OCI-LY3 (cell line): Measurements from ENCODE around the gene RGS1.

Experiments used
- CTCF ChIP-seq: fragments of 200-600, 300-600 bp; sonication (generic); IDR thresholded peaks from 2 replicates; pipeline ENCODE4 v1.5.1; 2014; ENCODE audit warnings: antibody characterized with exemption, low read length, low read depth
- EZH2phosphoT487 ChIP-seq: fragments of 200-600 bp; shearing (Covaris generic); IDR thresholded peaks from 2 replicates; pipeline ENCODE4 v1.6.1; 2018; ENCODE audit warnings: antibody characterized with exemption, mixed run types, low read depth

GRCh38 chr1:192545896-192546521 is 29.6 kb upstream of the RGS1 start:
- peak; percentile 27 for TF ChIP-seq CTCF
- TF ChIP-seq EZH2phosphoT487: no peak
